SK-N-SH (cell line): ENCODE results near the gene SCAPER. TPM values are rescaled to one million over a fixed set of nuclear protein-coding genes. Genes with fewer than 3 reads are reported as not detected.
A peak's percentile ranks its signal among the peaks of the same experiment; 100 is the strongest.

Experiments used
- CTCF ChIA-PET: fragments of 300-600, 350-600 bp; formaldehyde crosslinking; extraction: SDS; loops from one replicate; lab custom pipeline; 2021; lab: Yijun Ruan, JAX
- POLR2A ChIA-PET: fragments of 350-600 bp; sonication (Branson Sonifier 250); formaldehyde crosslinking; extraction: SDS; loops from one replicate; lab custom pipeline; 2020; ENCODE audit warnings: antibody characterized with exemption, inconsistent platforms; lab: Yijun Ruan, JAX
- DNase-seq: peaks from one replicate; pipeline ENCODE4 v3.0.0; 2012
- H2AFZ ChIP-seq: fragments of 200-600 bp; sonication (generic); 2 replicates; pipeline ENCODE4 v1.8.1; 2016; ENCODE audit warnings: antibody characterized with exemption, mild to moderate bottlenecking, low read depth
- H3F3A ChIP-seq: fragments of 200-600 bp; sonication (generic); replicated peaks from 2 replicates; pipeline ENCODE3; 2016; ENCODE audit warnings: antibody characterized with exemption, mild to moderate bottlenecking; ENCODE audit not compliant: insufficient read depth
- H3K27ac ChIP-seq, 2 experiments: fragments of 200-500 bp in 1 of 2; fragments of 200-600 bp in 1 of 2; sonication (Bioruptor generic) in 1 of 2; sonication (generic), shearing (Covaris generic) in 1 of 2; 2 replicates each; pipeline versions ENCODE4 v1.5.1 to v1.6.1; 2014 to 2016; ENCODE audit warnings: low read depth in 2 of 2, inconsistent platforms in 1 of 2, low read length in 1 of 2, mild to moderate bottlenecking in 1 of 2, mixed read lengths in 1 of 2
- H3K27me3 ChIP-seq: fragments of 200-600 bp; sonication (generic), shearing (Covaris generic); 2 replicates; pipeline ENCODE4 v1.6.1; 2016; ENCODE audit warnings: mixed run types; ENCODE audit not compliant: insufficient read depth
- H3K36me3 ChIP-seq, 2 experiments: fragments of 200-500 bp in 1 of 2; fragments of 200-600 bp in 1 of 2; sonication (Bioruptor generic) in 1 of 2; sonication (generic) in 1 of 2; replicated peaks in 1 of 2; 2 replicates each; pipeline versions ENCODE3 to v1.5.1; 2014 to 2016; ENCODE audit warnings: low read length in 1 of 2, mild to moderate bottlenecking in 1 of 2; ENCODE audit not compliant: insufficient read depth in 2 of 2, control insufficient read depth in 1 of 2
- H3K4me1 ChIP-seq, 2 experiments: fragments of 200-500 bp in 1 of 2; fragments of 200-600 bp in 1 of 2; sonication (Bioruptor generic) in 1 of 2; sonication (generic), shearing (Covaris generic) in 1 of 2; 2 replicates each; pipeline versions ENCODE4 v1.5.1 to v1.6.1; 2014 to 2016; ENCODE audit warnings: low read depth in 1 of 2, low read length in 1 of 2, mixed run types in 1 of 2; ENCODE audit not compliant: insufficient read depth in 2 of 2, control insufficient read depth in 1 of 2
- H3K4me2 ChIP-seq: fragments of 200-600 bp; sonication (generic), shearing (Covaris generic); 2 replicates; pipeline ENCODE4 v1.6.1; 2017; ENCODE audit warnings: mixed run types
- H3K4me3 ChIP-seq, 2 experiments: fragments of 200-500 bp in 1 of 2; fragments of 200-600 bp in 1 of 2; sonication (Bioruptor generic) in 1 of 2; sonication (generic), shearing (Covaris generic) in 1 of 2; 2 replicates each; pipeline versions ENCODE4 v1.5.1 to v1.8.1; 2014 to 2016; ENCODE audit warnings: low read depth in 2 of 2, inconsistent platforms in 1 of 2, low read length in 1 of 2, mild to moderate bottlenecking in 1 of 2, mixed read lengths in 1 of 2, moderate library complexity in 1 of 2
- H3K79me2 ChIP-seq: fragments of 200-600 bp; sonication (generic); 2 replicates; pipeline ENCODE4 v1.8.1; 2017; ENCODE audit warnings: mild to moderate bottlenecking; ENCODE audit not compliant: insufficient read depth
- H3K9ac ChIP-seq: fragments of 200-600 bp; sonication (generic); 2 replicates; pipeline ENCODE4 v1.6.1; 2017; ENCODE audit warnings: mixed run types
- H3K9me2 ChIP-seq: fragments of 200-600 bp; sonication (generic); 2 replicates; pipeline ENCODE4 v1.6.1; 2017; ENCODE audit warnings: mixed run types
- H3K9me3 ChIP-seq: fragments of 200-600 bp; sonication (generic); 2 replicates; pipeline ENCODE4 v1.6.1; 2017; ENCODE audit warnings: mixed run types, mild to moderate bottlenecking, moderate library complexity
- H4K20me1 ChIP-seq: fragments of 200-600 bp; sonication (generic); 2 replicates; pipeline ENCODE4 v1.6.1; 2017; ENCODE audit warnings: mild to moderate bottlenecking, mixed run types; ENCODE audit not compliant: insufficient read depth
- CHD2 ChIP-seq: fragments of 150-350 bp; IDR thresholded peaks from 2 replicates; pipeline ENCODE4 v1.6.1; 2018; ENCODE audit warnings: low read length; ENCODE audit not compliant: partially characterized antibody
- EP300 ChIP-seq, 2 experiments: IDR thresholded peaks; 2 replicates each; pipeline versions ENCODE4 v1.4.0 to v1.6.1; 2012; ENCODE audit warnings: borderline replicate concordance in 1 of 2, low read depth in 1 of 2, low read length in 1 of 2
- GATA2 ChIP-seq: sonication (generic); formaldehyde crosslinking; IDR thresholded peaks from 2 replicates; pipeline ENCODE4 v1.5.0; 2020; ENCODE audit warnings: mild to moderate bottlenecking, missing genetic modification reagents
- JUND ChIP-seq: IDR thresholded peaks from 2 replicates; pipeline ENCODE4 v1.4.0; 2012
- NFIC ChIP-seq: IDR thresholded peaks from 2 replicates; pipeline ENCODE4 v1.4.0; 2012; ENCODE audit warnings: borderline replicate concordance
- RCOR1 ChIP-seq: fragments of 150-350 bp; IDR thresholded peaks from 2 replicates; pipeline ENCODE4 v1.6.1; 2017; ENCODE audit warnings: antibody characterized with exemption, low read length
- RXRA ChIP-seq: IDR thresholded peaks from 2 replicates; pipeline ENCODE4 v1.4.0; 2012; ENCODE audit warnings: low read depth, mild to moderate bottlenecking, borderline replicate concordance
- SIN3A ChIP-seq: IDR thresholded peaks from 2 replicates; pipeline ENCODE4 v1.6.1; 2012; ENCODE audit warnings: low read depth, mild to moderate bottlenecking, low read length, moderate library complexity, borderline replicate concordance
- SMC3 ChIP-seq: IDR thresholded peaks from 2 replicates; pipeline ENCODE4 v1.6.1; 2012; ENCODE audit warnings: low read depth, low read length, improper control_type of control experiment
- WGBS: methylation state at CpG from one replicate; pipeline ENCODE4 v1.1.6; 2017; ENCODE audit warnings: low lambda C conversion rate; 5-methylcytosine and 5-hydroxymethylcytosine counted together
- polyA plus RNA-seq, 3 experiments: library from polyadenylated mRNA; depleted of rRNA; stranded (reverse); fragments of >200 nt; gene quantifications; 2 replicates each; pipeline ENCODE4 v1.2.3, GENCODE V29; 2012
- TF ChIP-seq, protein P1 (sequence below): IDR thresholded peaks from 2 replicates; pipeline ENCODE4 v1.4.0; 2012; ENCODE audit warnings: low read depth
- TF ChIP-seq, protein P2 (sequence below): IDR thresholded peaks from 2 replicates; pipeline ENCODE4; 2012
- TF ChIP-seq, protein P3 (sequence below): IDR thresholded peaks from 2 replicates; pipeline ENCODE4 v1.4.0; 2012; ENCODE audit warnings: low read depth, borderline replicate concordance
- TF ChIP-seq, protein P4 (sequence below): IDR thresholded peaks from 2 replicates; pipeline ENCODE4 v1.4.0; 2012; ENCODE audit warnings: low read depth, borderline replicate concordance
- TF ChIP-seq, protein P5 (sequence below): IDR thresholded peaks from 2 replicates; pipeline ENCODE4 v1.6.1; 2012; ENCODE audit warnings: mild to moderate bottlenecking, low read depth, low read length, moderate library complexity

The SCAPER gene
- polyA plus RNA-seq, 1 of the 3 experiments (the other 2 are of a cell fraction): 1.8 TPM

DNA sequence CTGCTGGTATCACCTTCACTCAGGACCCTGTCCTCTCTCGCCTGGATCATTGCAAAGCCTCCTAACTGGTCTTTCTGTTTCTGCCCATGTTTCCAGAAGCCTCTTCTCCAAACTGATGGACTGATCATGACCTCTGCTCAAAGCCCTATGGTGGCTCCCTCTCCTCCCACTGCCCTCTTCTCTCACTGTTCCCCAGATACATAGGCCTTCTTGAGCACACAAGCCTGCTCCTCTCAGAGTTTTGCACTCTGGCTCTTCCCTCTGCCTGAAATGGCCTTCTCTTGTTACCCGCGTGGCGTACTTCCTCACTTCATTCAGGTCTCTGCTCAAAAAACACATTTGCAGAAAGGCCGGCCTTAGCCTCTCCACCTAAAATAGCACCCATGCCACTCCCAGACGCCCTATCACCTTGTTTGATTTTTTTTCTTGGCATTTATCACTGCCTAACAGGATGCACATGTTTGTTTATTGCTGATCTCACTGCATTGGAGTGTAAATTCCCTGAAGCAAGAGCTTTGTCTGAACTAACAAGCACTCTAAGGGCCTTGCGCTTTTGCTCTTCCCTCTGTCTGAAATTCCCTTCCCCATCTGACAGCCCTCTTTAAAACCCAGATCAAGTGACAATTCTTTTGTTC is 592.5 kb downstream of the SCAPER start:
- POLR2A ChIA-PET: interaction anchor here (1.5 kb wide), 1 partner anchor 23 kb away, joined by 5 read pairs; no protein-coding TSS in a partner anchor
- WGBS: 75% methylated on average over 7 of the region's 7 CpGs
- H3K9me2 ChIP-seq: no peaks in the 10 kb centered on the region
- H3K4me1 ChIP-seq: peaks cover 0 to 13% of the 10 kb centered on the region in 2 experiments; a peak in 2 of 4 replicates
- no peak overlapping the region for H2AFZ ChIP-seq
- H3K9me3 ChIP-seq: no peaks in the 10 kb centered on the region
- peaks cover 6% of the 10 kb centered on the region for H3F3A ChIP-seq
- peaks cover 35% of the 10 kb centered on the region for H3K79me2 ChIP-seq
- DNase-seq: no peak
- H3K27me3 ChIP-seq: no peaks in the 10 kb centered on the region
- H3K27ac ChIP-seq: no peak overlapping the region
- no peak overlapping the region for H3K4me3 ChIP-seq
- CTCF ChIA-PET: interaction anchor here (0.8 to 1.4 kb wide), 3 partner anchors 17 to 89 kb away, joined by 3 to 4 read pairs (median 4); no protein-coding TSS in a partner anchor
- no peak overlapping the region for H3K4me2 ChIP-seq
- H3K36me3 ChIP-seq: no peaks in the 10 kb centered on the region
- H4K20me1 ChIP-seq: peaks cover 14% of the 10 kb centered on the region; the same call in 1 of the 2 replicates
- TF ChIP-seq CHD2: no peak
- TF ChIP-seq, protein P1, sequence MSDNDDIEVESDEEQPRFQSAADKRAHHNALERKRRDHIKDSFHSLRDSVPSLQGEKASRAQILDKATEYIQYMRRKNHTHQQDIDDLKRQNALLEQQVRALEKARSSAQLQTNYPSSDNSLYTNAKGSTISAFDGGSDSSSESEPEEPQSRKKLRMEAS: no peak
- H3K9ac ChIP-seq: no peak overlapping the region

DNA sequence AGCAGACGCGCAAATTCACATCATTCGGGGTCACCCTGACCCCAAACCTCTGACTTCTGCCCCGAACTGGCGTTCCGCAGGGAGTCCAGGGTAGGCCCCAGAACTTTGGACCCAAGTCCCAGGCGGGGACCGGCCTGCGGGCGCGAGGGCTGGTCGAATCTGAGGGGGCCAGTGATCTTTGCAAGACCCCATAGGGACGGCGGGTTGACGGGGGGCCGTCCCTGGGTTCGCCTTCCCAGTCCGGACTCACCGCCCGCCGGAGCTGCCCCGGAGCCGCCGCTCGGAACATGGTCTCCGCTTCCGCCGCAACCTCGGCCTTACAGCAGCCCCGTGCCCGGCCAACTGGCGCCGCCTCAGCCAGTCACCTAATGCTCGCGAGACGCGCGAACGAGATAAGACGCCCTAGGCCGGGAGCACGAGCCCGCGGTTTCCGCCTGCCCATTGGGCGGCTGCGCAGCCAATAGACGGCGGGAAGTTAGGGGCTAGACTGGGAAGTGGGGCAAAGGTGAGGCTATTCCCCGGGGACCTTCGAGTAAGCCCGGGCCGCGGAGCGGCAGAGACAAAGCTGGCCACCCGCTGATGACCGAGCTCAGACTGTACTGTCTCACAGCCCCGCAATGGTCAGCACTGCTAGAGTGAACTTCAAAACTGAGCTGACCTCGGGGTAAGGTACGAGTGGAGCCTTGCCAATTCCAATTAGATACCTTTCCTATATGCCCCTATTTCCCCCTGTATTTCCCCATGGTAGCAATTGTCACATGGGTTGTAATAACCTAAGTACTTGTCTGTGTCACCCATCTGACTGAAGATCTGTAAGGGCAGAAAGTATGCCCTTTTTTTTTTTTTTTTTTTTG is 593.8 kb downstream of the SCAPER start, which contains the start of gene ETFA:
ETFA (minus strand) TSS at position 370 of the 854 bp plus-strand sequence; CDS start at position 289, 81 bp downstream.
- Histone ChIP-seq H3K36me3 (no peaks in the 10 kb centered on the region), H3K9me2 (no peaks in the 10 kb centered on the region), H3K27ac (peak within 1 kb of the TSS; percentile 80 to 96), H3K9me3 (no peaks in the 10 kb centered on the region), H3F3A (peaks cover 6% of the 10 kb centered on the region), H3K27me3 (no peaks in the 10 kb centered on the region), H2AFZ (peak within 1 kb of the TSS; percentile 99), H4K20me1 (peaks cover 20% of the 10 kb centered on the region; the same call in 1 of the 2 replicates), H3K4me3 (peak within 1 kb of the TSS; percentile 81 to 91), H3K4me1 (peaks cover 0 to 13% of the 10 kb centered on the region in 2 experiments; a peak in 2 of 4 replicates), H3K4me2 (peak within 1 kb of the TSS; percentile 88), H3K79me2 (peaks cover 49% of the 10 kb centered on the region), H3K9ac (peak within 1 kb of the TSS; percentile 87)
- 1% methylated on average over 30 of the region's 60 CpGs for WGBS
- peak; percentile 97 for DNase-seq
- POLR2A ChIA-PET: interaction anchor here (0.9 to 1.7 kb wide), 4 partner anchors 19 to 114 kb away, joined by 3 to 12 read pairs (median 4); partner anchors contain the start of gene ISL2
- CTCF ChIA-PET: no interaction called here
- TF ChIP-seq, protein P2, sequence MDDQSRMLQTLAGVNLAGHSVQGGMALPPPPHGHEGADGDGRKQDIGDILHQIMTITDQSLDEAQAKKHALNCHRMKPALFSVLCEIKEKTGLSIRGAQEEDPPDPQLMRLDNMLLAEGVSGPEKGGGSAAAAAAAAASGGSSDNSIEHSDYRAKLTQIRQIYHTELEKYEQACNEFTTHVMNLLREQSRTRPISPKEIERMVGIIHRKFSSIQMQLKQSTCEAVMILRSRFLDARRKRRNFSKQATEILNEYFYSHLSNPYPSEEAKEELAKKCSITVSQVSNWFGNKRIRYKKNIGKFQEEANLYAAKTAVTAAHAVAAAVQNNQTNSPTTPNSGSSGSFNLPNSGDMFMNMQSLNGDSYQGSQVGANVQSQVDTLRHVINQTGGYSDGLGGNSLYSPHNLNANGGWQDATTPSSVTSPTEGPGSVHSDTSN: no peak; the same call in 1 of the 2 replicates
- TF ChIP-seq, protein P3, sequence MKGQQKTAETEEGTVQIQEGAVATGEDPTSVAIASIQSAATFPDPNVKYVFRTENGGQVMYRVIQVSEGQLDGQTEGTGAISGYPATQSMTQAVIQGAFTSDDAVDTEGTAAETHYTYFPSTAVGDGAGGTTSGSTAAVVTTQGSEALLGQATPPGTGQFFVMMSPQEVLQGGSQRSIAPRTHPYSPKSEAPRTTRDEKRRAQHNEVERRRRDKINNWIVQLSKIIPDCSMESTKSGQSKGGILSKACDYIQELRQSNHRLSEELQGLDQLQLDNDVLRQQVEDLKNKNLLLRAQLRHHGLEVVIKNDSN: peak; percentile 50; the same call in 1 of the 2 replicates
- TF ChIP-seq RXRA: no peak
- peak; percentile 85 for TF ChIP-seq GATA2 (CRISPR knock-in tag)
- no peak for TF ChIP-seq NFIC
- TF ChIP-seq, protein P4, sequence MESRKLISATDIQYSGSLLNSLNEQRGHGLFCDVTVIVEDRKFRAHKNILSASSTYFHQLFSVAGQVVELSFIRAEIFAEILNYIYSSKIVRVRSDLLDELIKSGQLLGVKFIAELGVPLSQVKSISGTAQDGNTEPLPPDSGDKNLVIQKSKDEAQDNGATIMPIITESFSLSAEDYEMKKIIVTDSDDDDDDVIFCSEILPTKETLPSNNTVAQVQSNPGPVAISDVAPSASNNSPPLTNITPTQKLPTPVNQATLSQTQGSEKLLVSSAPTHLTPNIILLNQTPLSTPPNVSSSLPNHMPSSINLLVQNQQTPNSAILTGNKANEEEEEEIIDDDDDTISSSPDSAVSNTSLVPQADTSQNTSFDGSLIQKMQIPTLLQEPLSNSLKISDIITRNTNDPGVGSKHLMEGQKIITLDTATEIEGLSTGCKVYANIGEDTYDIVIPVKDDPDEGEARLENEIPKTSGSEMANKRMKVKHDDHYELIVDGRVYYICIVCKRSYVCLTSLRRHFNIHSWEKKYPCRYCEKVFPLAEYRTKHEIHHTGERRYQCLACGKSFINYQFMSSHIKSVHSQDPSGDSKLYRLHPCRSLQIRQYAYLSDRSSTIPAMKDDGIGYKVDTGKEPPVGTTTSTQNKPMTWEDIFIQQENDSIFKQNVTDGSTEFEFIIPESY: peak; percentile 98
- TF ChIP-seq EP300 (IDR thresholded peaks at IDR 0.05; ENCODE audit: borderline replicate concordance in 1 of 2, low read depth in 1 of 2, low read length in 1 of 2): peak in 1 of 2 experiments; percentile 49; a peak in 1 of 4 replicates
- no peak; the same call in 1 of the 2 replicates for TF ChIP-seq RCOR1
- no peak for TF ChIP-seq SMC3
- peak; percentile 95; the same call in 1 of the 2 replicates for TF ChIP-seq SIN3A
- TF ChIP-seq JUND: no peak
- TF ChIP-seq, protein P5, sequence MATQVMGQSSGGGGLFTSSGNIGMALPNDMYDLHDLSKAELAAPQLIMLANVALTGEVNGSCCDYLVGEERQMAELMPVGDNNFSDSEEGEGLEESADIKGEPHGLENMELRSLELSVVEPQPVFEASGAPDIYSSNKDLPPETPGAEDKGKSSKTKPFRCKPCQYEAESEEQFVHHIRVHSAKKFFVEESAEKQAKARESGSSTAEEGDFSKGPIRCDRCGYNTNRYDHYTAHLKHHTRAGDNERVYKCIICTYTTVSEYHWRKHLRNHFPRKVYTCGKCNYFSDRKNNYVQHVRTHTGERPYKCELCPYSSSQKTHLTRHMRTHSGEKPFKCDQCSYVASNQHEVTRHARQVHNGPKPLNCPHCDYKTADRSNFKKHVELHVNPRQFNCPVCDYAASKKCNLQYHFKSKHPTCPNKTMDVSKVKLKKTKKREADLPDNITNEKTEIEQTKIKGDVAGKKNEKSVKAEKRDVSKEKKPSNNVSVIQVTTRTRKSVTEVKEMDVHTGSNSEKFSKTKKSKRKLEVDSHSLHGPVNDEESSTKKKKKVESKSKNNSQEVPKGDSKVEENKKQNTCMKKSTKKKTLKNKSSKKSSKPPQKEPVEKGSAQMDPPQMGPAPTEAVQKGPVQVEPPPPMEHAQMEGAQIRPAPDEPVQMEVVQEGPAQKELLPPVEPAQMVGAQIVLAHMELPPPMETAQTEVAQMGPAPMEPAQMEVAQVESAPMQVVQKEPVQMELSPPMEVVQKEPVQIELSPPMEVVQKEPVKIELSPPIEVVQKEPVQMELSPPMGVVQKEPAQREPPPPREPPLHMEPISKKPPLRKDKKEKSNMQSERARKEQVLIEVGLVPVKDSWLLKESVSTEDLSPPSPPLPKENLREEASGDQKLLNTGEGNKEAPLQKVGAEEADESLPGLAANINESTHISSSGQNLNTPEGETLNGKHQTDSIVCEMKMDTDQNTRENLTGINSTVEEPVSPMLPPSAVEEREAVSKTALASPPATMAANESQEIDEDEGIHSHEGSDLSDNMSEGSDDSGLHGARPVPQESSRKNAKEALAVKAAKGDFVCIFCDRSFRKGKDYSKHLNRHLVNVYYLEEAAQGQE: peak; percentile 9; the same call in 1 of the 2 replicates
